Activated gamma-delta T cell treated with anti-CD3 and anti-CD28 coated beads, Interleukin-2, amount 50 U/mL, for 16 hours (primary cell): ENCODE data around the gene LSAMP.

Experiments used
- DNase-seq: peaks from one replicate; pipeline ENCODE4 v3.0.0-alpha.2; 2020; ENCODE audit warnings: low read depth

The LSAMP gene

DNA sequence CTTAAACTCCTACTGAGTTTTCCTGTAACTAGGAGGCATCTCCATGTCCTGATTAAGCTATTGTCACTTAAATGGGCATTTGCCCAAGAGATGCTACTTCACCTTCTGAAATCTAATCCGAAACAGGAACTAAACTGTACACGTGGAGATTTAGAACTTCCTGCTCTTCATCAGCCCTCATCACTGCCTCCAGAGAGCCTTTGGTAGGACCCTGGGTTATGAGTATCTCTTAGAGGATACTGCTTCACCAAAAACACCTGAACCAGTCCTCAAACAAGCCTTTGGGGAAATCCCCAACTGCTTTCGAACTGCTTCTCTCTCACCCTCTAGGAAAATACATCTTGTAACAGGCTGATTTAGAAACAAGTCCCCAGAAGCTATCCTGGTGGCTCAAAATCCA is 501.7 kb downstream of the LSAMP start:
- DNase-seq = no peak

DNA sequence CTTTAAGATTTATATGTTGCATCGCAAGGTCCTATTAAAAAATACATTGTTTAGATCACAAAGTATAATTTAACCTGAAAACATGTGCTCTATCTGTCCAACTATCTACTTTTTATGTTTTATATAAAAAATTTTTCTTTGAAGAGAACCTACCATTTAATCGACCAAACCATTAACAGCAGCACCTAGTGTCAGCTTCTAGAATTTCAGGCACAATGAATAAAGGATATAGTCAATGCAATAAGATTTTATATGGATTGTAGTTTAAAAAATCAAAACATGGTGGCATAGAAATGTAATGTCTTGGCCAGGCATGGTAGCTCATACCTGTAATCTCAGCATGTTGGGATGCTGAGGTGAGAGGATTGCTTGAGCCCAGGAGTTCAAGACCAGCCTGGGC is 508.2 kb downstream of the LSAMP start:
- no peak for DNase-seq

DNA sequence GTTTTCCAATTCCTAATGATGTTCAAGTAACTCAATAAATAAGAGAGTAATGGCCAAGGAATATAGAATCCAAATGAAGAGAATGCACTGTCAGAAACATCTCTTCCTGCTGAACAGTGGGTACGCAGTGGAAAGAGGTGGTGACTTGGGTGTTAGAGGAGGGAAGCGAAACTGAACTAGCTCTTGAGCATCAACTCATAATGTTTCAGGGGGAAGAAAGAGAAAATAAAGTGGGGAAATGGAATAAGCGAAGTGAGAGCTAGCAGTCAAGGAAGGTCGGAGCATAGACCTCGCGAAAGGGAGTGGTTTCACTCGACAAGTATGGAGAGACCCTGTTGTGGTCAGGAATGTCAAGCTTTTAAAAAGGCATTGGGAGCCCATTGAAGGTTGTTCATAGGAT is 512.5 kb downstream of the LSAMP start:
- no peak for DNase-seq

DNA sequence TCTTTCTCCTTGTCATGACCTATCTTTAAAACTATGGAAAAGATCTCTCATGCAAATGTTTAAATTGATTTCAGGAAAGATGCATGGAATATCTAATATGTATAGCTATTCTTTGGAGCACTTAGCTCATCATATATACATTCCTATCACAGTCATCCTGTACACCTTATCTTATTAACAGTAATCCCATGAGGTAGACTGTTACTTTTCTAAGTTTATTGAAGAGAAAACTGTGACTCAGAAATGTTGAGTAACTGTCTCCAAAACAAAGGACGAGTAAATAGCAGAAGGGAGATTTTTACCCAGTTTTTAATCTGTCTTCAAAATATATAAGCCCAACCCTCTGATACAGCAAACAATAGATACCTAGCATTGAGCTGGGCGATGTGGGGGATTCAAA is 513.7 kb downstream of the LSAMP start:
- no peak for DNase-seq

DNA sequence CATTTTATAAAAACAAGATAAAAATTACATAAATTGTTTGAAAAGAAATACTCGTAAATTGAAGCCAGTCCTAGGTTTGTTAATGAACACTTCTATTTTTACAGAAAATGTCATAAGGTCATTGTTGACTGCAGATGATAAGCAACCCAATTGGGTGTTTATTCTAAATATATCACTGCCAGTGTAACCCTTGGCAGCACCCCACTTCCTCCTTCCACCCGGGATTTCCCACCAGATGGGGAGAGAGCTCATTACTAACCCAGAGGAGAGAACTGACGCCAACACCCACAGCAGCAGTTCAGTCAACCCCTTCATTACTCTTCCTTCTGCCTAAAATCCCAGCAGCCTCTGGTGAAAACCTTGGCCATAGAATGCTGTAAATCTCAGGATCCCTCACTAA is 514.4 kb downstream of the LSAMP start:
- DNase-seq = no peak

DNA sequence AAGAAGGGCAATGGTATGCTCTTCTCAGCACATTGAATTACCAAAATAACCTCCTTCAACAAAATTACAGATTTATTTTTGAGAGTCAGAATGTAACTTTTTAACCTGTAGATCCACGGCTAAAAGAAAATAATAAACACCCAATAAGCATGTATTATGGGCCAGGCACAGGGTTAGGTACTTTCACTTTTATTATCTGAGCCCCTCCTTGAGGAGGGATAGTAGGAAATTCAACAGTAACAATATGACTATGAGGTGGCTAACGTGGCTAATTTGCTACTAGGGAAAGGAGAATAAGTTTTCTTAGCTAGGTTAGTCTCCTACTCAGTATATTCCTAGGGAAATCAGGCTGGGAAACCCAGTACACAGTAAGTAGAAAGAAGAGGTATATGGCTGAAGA is 515.1 kb downstream of the LSAMP start:
- DNase-seq = no peak

DNA sequence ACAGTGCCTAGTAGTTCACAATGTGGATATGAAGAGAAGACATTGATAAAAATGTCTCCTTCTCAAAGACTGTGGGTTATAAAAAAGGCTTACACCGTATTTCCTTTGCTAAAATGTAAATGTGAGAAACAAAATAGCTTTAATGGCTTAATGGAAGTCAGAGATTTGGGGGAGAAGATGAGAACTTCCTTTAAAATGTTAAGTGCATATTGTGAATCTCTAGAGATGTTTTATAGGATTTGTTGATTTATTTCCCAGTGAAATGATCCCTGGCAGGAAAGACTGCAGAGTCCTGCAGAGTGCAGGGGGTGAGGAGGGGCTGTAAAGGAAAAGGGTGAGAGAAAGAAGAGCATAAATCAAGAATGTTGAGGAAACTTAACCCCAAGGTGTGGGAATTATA is 516.9 kb downstream of the LSAMP start:
- DNase-seq = no peak

DNA sequence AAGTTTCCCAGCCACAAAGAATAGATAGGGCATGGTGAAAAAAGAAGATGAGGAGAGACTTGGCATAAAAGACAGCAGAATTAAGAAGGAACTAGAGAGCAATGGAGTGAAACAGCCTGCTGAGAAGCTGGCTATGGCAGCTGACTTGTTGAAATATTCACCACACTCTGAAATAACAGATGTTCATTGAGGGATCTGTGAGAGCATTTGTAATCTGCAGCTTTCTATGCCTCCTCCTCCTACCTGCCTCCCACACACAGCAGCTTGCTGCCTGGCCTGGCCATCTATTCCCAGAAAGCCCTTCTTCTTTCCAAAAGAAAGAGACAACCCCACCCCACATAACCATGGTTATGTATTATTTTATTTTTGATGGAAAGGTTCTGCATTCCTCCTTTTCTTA is 518.1 kb downstream of the LSAMP start:
- DNase-seq = no peak

DNA sequence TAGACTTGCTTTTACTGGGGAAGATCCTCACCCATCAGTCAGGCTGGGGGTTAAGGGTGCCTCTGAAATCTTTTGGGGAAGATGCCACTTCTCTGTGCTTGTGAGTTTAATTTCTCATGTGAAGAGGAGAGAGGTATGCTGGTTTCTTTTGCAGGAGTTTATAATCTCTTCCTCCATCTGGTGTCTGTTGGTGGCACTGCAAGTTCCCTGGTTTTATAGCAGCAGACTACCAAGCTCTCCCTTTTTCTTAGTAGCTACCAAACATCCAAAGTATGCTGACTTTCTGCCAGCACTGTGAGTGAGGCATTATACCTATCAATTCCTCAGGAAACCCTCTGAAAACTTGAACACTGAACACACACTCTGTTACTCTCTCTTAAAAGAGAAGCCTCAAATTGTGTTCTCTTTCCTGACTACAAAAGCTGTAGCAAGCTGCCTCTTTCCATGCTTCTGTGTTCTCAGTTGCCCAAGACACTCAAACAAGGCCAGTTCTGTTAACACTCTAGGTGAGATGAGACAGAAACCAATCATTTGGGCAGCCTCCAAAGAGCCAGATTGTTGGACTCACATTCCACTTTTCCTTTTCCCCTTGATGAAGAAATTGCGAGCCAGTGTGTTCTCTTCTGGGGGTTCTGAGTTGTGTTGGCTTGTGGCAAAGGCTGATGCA is 522.5 kb downstream of the LSAMP start:
- DNase-seq = no peak

DNA sequence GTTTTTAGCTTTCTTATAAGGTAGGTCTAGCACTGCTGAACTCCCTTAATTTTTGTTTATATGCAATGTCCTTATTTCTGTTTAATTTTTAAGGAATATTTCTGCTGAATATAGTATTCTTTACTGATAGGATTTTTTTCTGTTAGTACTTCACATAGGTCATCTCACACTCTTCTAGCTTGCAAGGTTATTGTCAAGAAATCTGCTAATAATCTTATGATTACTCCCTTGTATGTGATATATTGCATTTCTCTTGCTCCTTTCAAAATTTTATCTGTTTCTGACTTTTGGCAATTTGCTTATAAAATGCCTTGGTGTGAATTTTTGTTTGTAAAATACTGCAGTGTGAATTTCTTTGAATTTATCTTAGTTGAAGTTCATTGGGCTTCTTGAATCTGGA is 523.6 kb downstream of the LSAMP start:
- DNase-seq = no peak

DNA sequence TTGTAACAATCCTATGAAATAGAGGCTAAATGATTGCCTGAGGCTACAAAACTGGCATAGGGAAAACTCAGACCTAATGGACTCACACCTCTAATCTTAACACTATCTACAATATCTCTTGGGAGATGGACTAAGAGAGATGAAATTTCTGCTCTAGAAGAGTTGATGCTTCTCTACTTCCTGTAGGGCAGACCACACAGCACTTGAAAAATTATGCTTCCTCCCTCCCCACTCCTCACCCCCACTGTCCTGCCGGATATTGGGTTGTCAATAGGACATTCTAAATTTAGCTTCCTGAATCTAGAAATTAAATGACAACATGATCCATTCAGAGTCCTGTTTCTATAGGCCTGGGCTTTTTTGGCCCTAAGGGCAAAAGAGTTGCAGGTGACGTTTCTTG is 526.4 kb downstream of the LSAMP start:
- no peak for DNase-seq

DNA sequence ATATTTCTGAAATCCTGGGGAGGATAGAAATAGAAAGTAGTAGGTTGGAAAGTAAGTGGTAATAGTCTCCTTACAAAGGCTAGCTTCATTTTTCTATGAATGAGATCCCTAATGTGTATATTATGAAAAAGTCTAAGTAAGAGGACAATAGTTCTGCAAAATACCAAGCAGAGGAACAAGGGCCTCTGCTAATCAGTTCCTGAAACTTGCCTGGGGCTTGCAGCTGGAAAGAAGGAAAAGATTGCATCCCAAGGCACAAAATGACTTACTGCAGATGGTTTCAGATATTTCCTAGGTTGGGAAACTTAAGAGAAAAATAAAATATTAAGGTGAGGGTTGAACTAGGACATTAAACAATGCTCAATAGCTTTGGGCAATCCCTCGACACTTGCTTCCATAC is 528.4 kb downstream of the LSAMP start:
- no peak for DNase-seq

DNA sequence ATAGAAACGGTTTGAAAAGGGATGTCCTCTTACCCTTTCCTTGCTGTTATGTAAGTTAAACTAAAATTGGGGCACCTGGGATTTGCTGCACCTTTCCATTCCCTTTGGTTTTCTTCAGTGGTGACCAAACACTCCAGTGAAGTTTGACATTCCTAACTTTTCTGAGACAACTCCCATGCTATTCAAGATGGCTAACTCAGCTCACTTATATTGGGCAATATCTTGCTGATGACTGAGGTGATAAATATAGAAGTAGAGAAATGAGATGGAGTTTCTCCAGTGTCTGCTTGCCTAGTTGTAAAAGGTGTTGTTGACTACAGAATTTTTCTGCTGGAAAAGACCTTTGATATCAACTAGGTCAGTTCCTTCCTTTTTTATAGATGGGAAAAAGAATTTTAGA is 530.2 kb downstream of the LSAMP start:
- no peak for DNase-seq

DNA sequence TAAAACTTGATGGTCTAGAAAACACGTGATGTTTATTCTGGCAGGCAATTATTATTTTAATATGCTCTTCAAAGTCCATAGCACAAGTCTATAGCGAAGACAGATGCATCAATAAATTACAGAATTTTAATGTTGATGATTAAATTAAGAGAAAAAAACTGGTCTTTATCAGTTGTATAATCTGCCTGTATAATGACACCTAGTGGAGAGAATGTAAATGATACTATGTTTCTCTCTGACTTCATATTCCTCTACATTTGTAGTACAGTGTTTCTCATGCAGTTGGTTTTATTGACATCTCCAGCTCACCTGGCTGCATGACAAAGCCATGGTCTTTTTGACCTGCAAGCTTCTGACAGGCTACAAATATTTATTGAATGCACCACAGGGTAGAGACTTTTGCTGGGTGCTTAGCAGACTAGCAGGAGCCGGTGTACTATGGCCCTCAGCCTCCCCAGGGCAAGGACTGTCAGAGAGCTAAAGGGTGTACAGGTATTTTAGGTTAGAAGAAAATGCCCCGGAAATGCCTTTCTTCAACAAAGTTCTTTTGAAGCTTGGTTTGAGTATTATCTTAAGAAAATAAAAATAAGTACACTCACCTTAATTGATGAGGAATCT is 532.1 kb downstream of the LSAMP start:
- no peak for DNase-seq

DNA sequence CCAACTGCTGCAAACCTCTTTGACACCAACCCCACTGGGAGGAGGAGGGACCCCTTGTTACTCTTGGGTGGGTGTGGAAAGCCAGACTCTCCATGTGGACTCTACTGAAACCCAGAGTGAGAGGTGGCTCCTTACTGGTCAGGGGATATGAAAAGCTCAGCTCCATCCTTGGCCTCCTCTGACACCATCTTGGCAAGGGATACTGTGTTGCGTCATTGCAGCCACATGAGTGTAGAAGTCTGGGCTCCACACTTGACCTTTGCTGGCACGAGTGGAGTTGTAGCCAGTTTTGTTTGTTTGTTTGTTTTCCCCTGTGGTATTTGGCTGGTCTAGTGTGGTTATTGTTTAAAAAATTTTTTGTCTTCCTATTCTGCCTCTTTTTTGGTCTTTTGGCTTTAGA is 532.9 kb downstream of the LSAMP start:
- no peak for DNase-seq

DNA sequence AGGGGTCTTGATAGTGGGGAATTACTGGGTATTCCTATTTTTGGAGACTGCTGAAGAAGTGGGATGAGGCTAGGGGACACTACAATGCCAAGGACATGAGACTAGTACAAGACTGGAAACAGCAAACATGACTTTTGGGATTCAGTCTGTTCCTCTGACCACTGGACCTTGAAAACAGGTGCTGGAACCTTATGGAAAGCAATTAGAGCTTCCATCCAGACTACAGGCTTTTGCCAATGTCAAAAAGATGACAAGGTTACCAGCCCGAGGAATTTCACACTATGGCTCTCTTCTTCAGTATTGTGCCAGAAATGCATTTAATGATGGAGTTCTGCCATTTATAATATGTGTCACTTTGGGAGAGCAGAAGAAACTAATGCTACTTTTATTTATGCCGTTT is 539.4 kb downstream of the LSAMP start:
- no peak for DNase-seq

DNA sequence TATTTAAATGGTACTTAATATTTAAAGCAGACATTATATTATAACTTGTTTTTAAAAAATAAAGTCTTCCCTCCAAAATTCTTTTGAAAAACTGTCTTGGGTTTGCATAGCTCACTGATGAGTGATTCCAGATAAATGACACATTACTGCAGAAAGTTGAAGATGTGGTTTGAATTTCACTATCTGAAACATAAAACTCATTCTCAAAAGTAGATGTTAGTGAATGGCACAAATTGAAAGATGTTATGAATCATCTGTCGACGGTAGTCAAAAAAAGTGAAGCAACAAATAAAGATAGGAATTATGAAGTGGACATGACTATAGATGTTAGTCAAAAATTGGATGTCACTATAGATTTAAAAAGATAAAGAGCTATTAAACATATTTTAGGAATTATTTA is 541.4 kb downstream of the LSAMP start:
- no peak for DNase-seq

DNA sequence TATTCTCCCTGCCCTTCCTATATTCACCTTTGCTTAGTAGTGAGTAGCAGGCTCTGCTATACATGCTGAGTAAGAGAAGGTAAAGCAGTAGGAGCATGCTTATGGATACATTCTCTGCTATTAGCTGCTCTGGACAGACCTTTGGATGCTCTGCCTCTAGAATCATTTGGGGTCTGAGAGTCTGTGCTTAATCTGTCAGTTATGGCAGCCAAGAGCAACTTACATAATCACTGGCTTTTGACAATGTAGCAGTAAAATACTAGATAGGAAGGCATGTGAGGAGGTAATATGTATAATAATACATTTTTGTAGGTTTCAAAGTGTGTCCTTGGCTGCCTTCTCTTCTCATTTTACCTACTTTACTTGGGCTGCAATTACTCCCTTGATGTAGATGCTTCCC is 544.3 kb downstream of the LSAMP start:
- DNase-seq = no peak

DNA sequence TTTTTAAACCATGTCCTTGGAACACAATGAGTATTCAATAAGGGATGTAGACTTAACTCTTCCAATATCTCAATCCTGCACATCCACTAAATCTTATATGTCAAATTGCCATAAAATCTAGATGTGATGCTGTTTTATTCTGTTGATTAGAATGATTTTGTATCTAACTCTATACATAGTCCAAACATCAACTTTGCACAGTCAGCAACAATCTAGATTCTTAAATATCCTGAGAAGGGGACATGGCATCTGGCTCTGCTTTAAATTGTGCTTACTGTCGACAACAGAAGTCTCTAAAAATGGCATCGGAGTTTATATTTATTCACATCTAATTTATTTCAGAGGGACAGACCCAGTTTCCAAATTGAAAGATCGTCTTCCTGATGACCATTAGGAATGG is 545.8 kb downstream of the LSAMP start:
- DNase-seq = no peak

DNA sequence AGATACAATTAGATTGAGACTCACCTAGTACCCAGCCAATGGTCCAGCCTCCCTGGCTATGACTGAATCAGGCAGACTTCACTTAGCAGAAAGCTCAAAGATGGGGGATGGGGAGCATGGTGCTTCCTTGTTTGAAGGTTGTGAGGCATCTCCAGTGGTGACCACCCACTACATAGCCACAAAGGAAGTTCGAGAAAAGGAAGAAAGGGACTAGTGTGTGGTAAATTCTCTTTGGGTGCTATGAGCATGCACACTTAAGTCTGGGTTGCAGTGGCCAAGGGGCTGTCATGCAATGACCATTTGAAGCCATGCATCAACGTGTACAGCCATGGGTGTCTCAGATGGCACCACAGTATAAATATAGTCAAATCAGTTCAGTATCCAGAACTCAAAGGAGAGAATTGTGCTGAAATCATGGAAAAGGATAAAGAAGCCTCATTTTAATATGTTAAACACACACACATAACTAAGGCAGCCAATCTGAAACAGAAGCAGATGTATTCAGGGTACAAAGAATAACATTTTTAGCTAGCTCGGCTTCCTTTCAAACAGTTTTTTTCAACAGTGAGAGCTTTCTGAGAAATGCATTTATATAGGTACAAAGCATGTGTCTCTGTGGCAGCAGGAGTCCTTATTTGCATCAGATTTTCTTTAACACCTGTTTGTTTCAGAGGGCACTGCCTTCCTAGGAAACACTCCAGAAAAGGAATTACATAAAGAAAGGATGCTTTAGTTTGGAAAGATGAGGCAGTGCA is 546.5 kb downstream of the LSAMP start:
- DNase-seq = no peak

DNA sequence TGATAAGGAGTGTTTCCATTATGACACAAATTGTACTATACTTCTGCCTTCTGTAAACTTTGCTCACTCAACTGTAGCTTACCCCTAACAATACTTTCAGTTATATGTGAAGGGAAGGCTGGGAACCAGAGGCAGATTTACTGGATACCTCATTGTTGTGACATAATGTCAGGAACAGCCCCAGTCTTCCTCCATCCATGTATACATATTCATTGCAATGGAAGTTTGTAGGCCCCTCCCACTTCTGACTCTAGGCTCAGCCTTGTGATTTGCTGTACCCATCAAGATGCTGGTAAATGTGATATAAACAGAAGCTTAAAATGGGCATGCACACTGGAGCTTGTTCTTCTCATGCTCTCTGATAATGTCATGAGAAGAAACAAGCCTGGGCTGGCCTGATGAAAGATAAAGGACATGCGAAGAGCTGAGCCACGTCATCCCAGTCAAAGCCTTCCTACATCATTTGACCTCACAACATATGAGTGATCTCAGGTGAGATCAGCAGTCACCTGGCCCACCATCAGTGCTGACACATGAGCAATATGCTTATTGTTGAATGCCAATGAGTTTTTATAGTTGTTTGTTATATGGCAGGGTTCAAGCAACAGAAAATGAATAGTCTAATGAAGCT is 554.2 kb downstream of the LSAMP start:
- DNase-seq = no peak

DNA sequence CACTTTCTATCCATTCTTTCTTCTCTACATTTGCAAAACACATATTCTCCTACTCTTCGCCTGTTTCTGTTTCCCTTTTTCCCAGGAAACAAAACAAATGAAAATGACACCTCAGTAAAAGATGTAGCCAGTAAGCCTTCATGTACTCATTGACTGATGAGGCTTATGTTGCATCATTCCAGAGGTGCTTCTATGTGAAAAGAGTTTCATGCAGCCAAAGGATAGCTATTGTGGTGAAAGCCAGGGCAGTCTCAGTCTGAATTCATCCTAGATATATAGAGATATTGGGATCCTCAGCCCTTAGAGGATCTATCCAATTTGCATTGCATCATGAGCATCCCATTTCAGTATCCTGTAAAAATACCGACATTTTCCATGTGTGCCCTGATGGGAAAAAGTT is 554.7 kb downstream of the LSAMP start:
- no peak for DNase-seq

DNA sequence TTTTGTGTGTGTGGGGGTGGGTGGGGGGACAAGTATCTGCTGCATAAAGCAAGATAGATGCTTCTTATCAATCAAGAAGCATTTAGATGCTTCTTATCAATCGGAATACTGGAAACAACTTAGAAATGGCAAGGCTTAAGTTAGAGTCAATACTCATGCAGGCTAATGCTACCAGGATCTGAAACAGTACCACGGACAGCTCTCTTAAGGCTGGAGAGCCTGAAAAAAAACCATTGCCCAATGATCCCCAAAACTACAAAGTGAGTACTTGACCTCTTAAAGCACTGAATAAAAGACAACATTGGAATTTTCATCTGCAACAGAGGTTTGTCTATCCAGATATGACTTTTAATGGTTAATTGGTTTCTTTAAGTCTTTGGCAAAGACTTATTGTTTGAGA is 559.7 kb downstream of the LSAMP start:
- no peak for DNase-seq

DNA sequence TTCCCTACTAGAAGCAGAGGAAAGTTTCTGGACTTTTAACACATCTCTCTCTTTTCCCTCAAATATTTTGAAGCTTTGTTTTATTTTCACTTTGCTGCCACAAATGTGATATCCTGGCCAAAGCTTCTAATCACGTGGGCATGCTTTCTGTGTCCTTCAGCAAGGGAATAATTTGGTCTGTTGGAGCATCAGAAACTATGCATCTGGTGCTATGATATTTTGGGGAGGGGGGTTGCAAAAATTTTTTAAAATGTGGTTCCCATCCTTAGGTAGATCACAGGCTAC is 567.7 kb downstream of the LSAMP start:
- no peak for DNase-seq
